Esophagus squamous epithelium (tissue), 5 donors: ENCODE data around the gene OPTC. TPM values are rescaled to one million over a fixed set of nuclear protein-coding genes. Genes with fewer than 3 reads are reported as not detected.

ENCODE experiments used
- DNase-seq: peaks from one replicate; lab custom pipeline; 2025; lab: John Stamatoyannopoulos, UW
- H3K27ac ChIP-seq, 4 donors: fragments of 200-600 bp; sonication (generic); one replicate each; pipeline ENCODE4 v1.5.1; 2016 to 2019; ENCODE audit warnings: mild to moderate bottlenecking in 1 of 4
- H3K27me3 ChIP-seq, 4 donors: fragments of 200-600 bp; sonication (generic); 1 replicate in 3 of 4; 2 replicates in 1 of 4; pipeline versions ENCODE4 v1.5.1 to v1.6.0; 2017 to 2021; ENCODE audit warnings: antibody characterized with exemption in 1 of 4
- H3K36me3 ChIP-seq, 3 donors: fragments of 200-600 bp; sonication (generic); one replicate each; pipeline ENCODE4 v1.5.1; 2016 to 2019
- H3K4me1 ChIP-seq, 3 donors: fragments of 200-600 bp; sonication (generic); one replicate each; pipeline ENCODE4 v1.5.1; 2017 to 2019
- H3K4me3 ChIP-seq, 4 donors: fragments of 200-600 bp; sonication (generic); 1 replicate in 3 of 4; 2 replicates in 1 of 4; pipeline ENCODE4 v1.5.1; 2016 to 2019; ENCODE audit warnings: mild to moderate bottlenecking in 2 of 4, moderate library complexity in 1 of 4
- H3K9me3 ChIP-seq, 3 donors: fragments of 200-600 bp; sonication (generic); one replicate each; pipeline ENCODE4 v1.5.1; 2016 to 2019
- POLR2A ChIP-seq, 4 donors: fragments of 450-650 bp; IDR thresholded peaks; one replicate each; pipeline ENCODE4 v1.6.1; 2017; ENCODE audit warnings: antibody characterized with exemption in 4 of 4, mild to moderate bottlenecking in 4 of 4, moderate library complexity in 3 of 4
- WGBS, 2 donors: methylation state at CpG; one replicate each; pipeline ENCODE4 v1.1.5; 2018; 5-methylcytosine and 5-hydroxymethylcytosine counted together
- intact Hi-C: fragments of 100-400 bp; cut with DNase I; formaldehyde crosslinking; loops from one replicate; pipeline ENCODE4 v1.15.0; 2022
- total RNA-seq, 4 donors: library from RNA; depleted of rRNA; stranded (reverse); fragments of >200 nt; gene quantifications; one replicate each; pipeline ENCODE4 v1.1.0, GENCODE V29; 2016
- TF ChIP-seq, protein P1 (sequence below), 6 experiments: fragments of 450-650 bp in 4 of 6; fragments of 200-600 bp in 2 of 6; sonication (generic) in 2 of 6; IDR thresholded peaks; one replicate each; pipeline ENCODE4 v1.5.1; 2016 to 2019; ENCODE audit warnings: antibody characterized with exemption in 6 of 6, mild to moderate bottlenecking in 4 of 6, moderate library complexity in 4 of 6
- donor health status: DM: yes; HTN: yes; CAD: no.

Gene OPTC
- total RNA-seq, 4 donors from 2014 or later, result not detected

DNA sequence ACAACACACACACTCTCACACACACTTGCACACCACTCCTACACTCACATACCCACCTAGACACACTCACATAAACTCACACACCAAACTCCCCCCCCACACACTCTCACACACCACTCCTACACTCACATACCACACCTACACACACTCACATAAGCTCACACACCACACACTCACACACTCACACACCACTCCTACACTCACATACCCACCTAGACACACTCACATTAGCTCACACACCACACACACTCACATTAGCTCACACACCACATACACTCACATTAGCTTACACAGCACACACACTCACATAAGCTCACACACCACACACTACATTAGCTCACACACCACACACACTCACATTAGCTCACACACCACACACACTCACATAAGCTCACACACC is 33.1 kb downstream of the OPTC start:
- no peak overlapping the region for H3K27ac ChIP-seq
- TF ChIP-seq POLR2A (IDR thresholded peaks at IDR 0.05), result no peak
- TF ChIP-seq, protein P1, sequence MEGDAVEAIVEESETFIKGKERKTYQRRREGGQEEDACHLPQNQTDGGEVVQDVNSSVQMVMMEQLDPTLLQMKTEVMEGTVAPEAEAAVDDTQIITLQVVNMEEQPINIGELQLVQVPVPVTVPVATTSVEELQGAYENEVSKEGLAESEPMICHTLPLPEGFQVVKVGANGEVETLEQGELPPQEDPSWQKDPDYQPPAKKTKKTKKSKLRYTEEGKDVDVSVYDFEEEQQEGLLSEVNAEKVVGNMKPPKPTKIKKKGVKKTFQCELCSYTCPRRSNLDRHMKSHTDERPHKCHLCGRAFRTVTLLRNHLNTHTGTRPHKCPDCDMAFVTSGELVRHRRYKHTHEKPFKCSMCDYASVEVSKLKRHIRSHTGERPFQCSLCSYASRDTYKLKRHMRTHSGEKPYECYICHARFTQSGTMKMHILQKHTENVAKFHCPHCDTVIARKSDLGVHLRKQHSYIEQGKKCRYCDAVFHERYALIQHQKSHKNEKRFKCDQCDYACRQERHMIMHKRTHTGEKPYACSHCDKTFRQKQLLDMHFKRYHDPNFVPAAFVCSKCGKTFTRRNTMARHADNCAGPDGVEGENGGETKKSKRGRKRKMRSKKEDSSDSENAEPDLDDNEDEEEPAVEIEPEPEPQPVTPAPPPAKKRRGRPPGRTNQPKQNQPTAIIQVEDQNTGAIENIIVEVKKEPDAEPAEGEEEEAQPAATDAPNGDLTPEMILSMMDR (IDR thresholded peaks at IDR 0.05), result no peak
- no peaks in the 10 kb centered on the region for H3K36me3 ChIP-seq
- H3K4me1 ChIP-seq, result peaks cover 0 to 32% (median 7%) of the 10 kb centered on the region in 3 donors
- no peaks in the 10 kb centered on the region for H3K9me3 ChIP-seq
- H3K27me3 ChIP-seq, result no peaks in the 10 kb centered on the region
- H3K4me3 ChIP-seq, result no peak overlapping the region
- no peak for DNase-seq
- intact Hi-C loops, result no loop called here

DNA sequence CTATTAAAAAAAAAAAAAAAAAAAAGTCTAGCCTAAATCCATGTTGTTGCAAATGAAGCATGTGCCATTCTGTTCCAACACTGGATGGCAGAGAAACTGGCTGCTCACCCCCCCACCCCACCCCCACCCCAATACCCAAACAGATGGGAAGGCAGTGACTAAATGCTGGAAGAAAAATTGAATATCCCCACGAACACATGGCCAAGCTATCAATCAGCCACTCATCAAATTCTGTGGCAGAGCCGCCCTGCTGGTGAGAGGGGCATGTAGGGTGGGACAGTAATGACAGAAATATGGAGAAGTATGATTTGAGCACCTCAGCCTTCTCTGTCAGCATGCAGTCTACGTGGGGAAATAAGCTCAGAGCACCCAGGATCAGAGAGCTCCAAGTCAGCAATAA is 34.1 kb downstream of the OPTC start:
- DNase-seq, result no peak

DNA sequence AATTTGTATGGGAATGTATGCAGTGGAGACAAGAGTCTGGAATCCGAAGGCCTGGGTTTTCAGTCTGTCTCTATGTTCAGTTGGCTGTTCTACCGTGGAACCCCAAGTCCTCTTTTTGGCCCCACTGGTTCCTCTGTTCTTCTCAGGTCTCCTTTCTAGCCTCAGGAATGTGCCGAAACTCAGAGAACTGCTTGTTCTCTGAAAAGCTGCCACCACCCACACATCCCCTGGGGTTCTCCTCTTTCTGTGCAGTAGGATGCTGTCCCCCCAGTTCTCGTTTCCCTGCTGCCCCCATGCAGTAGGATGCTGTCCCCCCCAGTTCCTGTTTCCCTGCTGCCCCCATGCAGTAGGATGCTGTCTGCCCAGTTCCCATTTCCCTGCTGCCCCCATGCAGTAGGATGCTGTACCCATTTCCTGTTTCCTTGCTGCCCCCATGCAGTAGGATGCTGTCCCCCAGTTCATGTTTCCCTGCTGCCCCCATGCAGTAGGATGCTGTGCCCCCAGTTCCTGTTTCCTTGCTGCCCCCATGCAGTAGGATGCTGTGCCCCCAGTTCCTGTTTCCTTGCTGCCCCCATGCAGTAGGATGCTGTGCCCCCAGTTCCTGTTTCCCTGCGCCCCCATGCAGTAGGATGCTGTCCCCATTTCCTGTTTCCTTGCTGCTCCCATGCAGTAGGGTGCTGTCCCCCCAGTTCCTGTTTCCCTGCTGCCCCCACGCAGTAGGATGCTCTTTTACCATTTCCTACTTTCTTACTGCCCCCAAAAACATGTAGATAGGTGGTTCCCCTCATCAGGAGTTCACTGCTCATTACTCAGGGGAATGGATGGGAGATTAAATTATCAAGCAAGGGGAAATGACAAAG is 35.3 kb downstream of the OPTC start:
- TF ChIP-seq, protein P1 (IDR thresholded peaks at IDR 0.05), result no peak
- TF ChIP-seq POLR2A (IDR thresholded peaks at IDR 0.05), result no peak
- 67 to 81% methylated on average over 5 of the region's 6 CpGs for WGBS, 2 donors
- H3K9me3 ChIP-seq, result no peaks in the 10 kb centered on the region
- no peak overlapping the region for H3K27ac ChIP-seq
- H3K4me3 ChIP-seq, result no peak overlapping the region
- intact Hi-C loops, result no loop called here
- H3K27me3 ChIP-seq, result no peaks in the 10 kb centered on the region
- DNase-seq, result no peak
- H3K36me3 ChIP-seq, result no peaks in the 10 kb centered on the region
- H3K4me1 ChIP-seq, result peaks cover 0 to 37% (median 7%) of the 10 kb centered on the region in 3 donors

More for the DNA sequence above, 34.1 kb downstream of the OPTC start:
- Histone ChIP-seq H3K4me1 (peaks cover 0 to 29% (median 7%) of the 10 kb centered on the region in 3 donors), H3K9me3 (no peaks in the 10 kb centered on the region), H3K27ac (no peak overlapping the region), H3K36me3 (no peaks in the 10 kb centered on the region), H3K4me3 (no peak overlapping the region), H3K27me3 (no peaks in the 10 kb centered on the region)
- WGBS, 2 donors, result 83 to 96% methylated on average over 2 to 3 of the region's 3 CpGs
- TF ChIP-seq POLR2A (IDR thresholded peaks at IDR 0.05), result no peak
- TF ChIP-seq, protein P1 (IDR thresholded peaks at IDR 0.05), result no peak
- intact Hi-C loops, result no loop called here

DNA sequence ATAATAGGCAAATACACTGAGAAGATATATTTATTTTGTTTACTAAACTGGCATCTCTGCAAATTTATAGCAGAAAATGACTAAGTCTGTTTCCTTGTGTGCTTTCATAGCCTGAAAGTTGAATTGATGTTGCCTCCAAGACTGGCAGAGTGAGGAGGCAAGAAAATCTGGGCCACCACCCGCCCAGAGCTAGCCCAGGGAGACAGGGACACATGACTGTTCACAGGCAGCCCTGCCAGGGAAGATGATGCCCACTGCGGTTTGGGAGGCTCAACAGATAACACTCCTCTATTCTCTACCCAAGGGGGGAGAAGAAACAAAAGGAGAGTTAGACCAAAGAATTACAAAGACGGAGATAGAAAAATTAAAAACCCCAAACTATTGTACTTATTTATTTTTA is 37.1 kb downstream of the OPTC start:
- DNase-seq, result no peak
- H3K27ac ChIP-seq, result no peak overlapping the region
- no peak overlapping the region for H3K4me3 ChIP-seq
- 82 to 85% methylated on average over 3 of the region's 3 CpGs for WGBS, 2 donors
- intact Hi-C loops, result no loop called here
- H3K9me3 ChIP-seq, result no peaks in the 10 kb centered on the region
- no peaks in the 10 kb centered on the region for H3K36me3 ChIP-seq
- TF ChIP-seq, protein P1 (IDR thresholded peaks at IDR 0.05), result no peak
- TF ChIP-seq POLR2A (IDR thresholded peaks at IDR 0.05), result no peak
- no peaks in the 10 kb centered on the region for H3K27me3 ChIP-seq
- peaks cover 0 to 29% (median 12%) of the 10 kb centered on the region in 3 donors for H3K4me1 ChIP-seq

DNA sequence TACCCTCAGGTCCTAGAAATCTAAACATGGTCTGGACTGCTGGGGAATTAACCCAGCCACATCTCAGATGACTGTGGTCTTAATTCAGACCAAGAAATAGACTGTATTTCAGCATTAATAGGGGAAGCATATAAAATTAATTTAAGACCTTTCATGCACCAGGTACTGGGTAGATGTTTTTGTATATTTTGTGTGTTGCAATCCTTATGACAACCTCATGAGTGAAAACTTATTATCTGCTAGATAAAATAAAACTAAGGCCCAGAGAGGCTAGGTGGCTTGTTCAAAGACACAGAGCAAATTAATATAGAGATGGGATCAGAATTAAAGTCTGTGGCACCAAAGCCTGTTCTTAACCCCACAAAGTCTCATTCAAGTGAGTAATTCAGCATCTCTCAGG is 40.1 kb downstream of the OPTC start:
- no peaks in the 10 kb centered on the region for H3K27me3 ChIP-seq
- peak overlapping the region in 3 of 4 donors; percentile 45 to 74 (median 57) for H3K27ac ChIP-seq
- H3K9me3 ChIP-seq, result no peaks in the 10 kb centered on the region
- H3K4me3 ChIP-seq, result no peak overlapping the region
- no peak for DNase-seq
- H3K36me3 ChIP-seq, result no peaks in the 10 kb centered on the region
- H3K4me1 ChIP-seq, result peaks cover 4 to 24% (median 6%) of the 10 kb centered on the region in 3 donors
- intact Hi-C loops, result no loop called here
- TF ChIP-seq, protein P1 (IDR thresholded peaks at IDR 0.05), result no peak
- no peak for TF ChIP-seq POLR2A (IDR thresholded peaks at IDR 0.05)
